Activated effector memory CD4-positive, alpha-beta T cell treated with anti-CD3 and anti-CD28 coated beads, Interleukin-2, amount 50 U/mL, for 16 hours (primary cell): ENCODE measurements around the gene SMYD1.

Experiments used
- DNase-seq: peaks from one replicate; pipeline ENCODE4 v3.0.0-alpha.2; 2020

Gene SMYD1

DNA sequence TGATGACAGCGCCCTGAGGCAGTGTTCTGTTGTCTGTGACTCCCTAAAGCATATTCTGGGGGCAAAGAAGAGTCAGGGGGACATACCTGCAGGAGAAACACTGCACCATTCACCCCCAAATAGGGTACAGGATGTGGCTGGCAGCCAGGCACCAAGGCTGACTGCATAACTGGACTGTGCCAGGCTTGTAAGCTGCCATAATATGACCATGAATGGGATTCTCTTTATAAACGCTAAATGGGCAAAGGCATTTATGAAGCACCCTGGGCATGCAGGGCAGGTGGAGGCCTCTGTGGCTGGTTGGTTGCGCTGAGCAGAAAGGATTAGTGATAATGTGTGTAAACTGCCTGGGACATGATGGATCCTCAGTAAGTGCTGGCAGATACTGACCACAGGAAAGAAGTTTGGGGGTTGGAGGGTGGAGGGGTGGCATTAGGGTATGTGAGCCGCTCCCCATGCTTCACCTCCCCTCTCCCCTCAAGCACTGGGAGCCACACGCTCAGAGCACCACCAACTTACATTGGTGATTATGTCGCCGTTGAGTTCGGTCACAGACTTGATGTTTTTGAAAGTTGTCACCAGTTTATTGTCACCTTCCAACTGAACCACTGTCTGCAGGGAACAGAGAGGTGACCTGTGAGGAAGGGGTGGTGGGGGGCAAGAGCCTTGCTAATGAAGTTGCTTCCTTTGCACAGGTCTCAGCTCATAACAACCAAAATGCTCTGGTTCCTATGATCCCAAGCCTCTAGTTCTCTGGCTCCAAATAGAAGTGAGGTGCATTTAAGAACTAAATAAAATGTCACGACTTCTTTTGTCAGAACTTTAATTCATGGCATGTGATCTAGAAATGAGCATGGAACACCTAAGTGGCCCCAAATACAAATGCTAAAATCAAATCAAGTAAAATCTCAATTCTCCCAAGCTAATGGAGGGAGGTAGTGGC lies 56.6 kb downstream of the SMYD1 start:
- DNase-seq: no peak

DNA sequence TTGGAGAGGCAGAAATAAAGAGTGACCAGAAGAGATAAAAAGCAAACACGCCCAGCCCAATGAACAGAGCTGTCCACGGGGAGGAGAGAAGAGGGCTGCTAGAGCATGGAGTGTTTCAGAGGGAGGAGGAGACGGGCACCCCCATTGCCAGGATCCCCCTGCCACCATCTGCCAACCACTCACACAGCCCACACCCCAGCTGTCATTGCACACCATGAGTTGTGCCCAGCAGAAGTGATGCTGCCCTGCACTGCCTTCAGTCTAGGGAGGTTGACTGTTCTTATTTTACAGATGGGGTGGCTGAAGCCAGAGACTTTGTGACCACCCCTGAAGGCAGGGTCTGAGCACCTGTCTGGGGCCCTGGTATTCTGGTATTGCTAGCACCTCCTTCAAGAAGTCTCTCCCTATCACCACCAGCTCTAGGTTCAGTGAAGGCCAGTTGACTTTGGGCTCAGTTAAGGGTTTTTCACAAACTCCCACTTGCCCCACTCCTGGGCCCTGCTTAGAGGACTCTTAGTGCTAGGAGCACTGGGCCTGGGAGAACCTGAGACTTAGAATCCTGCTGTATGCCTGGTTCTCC lies 57.8 kb downstream of the SMYD1 start:
- DNase-seq: no peak

DNA sequence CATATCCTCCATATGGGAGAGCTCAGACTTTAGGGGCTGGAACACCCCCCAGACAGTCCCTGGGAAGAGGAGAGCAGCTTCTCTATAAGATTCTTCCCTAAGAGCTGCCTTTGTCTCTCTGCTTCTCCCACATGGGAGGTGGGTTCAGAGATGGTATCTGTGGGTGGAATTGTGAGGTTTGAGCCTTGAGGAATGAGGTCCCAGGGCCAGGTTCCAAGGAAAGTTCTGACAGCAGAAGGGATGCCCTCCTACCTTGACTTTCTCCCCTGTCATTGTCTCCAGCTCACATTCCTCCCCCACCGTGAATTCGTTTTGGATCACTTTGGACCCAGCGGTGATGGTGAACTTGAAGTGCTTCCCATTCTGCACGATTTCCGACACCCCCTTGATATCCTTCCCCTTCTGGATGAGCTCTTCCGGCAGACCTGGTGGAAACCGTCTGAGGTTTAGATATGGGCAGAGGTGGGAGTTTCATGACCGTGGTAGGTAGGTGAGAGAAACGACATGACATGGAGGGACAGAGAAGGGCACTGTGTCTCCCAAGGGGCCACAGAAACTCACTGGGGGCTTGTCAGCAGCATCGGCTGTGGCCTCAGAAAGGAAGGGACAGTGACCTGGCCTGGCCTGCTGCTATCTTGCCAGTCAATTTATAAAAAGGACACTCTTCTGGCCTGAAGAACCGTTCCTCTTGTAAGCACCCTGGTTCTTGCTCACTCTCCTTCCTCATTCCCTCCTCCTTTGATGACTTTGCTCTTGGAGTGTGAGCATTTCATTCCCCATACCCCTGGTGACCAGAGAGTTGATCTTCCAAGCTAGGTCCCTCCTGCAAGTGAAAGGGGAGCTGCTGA lies 58.5 kb downstream of the SMYD1 start:
- DNase-seq: no peak

DNA sequence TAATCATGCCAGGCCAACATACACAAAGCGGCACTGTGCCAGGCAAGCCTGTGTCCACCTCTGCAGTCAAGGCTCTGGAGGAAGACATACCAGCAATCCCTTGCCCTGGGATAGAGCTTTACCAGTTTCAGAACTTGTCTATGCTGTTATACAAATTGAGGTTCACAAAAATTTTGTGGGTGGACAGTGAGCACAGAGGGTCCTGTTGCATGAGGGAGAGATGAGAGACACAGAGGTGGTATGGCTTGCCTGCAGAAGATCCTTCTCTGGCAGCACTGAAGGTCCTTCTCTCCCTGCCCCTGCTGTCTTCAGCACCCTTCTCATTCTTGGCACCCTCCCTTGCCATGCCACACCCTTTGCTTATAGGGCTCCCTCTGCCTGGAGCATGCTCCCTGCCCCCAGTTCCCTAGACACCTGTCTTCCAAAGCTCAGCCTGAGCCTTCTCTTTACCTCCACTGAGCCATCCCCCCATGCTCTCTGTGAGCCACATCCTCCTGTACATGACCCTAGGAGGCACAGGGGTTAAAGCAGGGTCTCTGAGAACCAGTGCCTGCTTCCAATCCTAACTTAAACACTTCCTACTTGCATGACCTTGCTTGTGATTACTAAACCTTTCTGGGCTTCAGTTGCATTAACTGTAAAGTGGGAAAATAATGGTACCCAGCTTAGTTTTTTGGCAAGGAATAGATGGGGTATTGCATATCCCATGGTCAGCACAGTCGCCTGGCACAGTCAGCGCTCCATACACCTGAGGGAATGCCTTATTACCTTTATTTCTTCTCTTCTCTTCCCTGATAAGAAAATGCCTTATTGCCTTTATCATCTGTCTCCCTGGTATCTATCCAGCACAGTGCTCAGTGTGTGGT lies 59.4 kb downstream of the SMYD1 start:
- no peak for DNase-seq

- no peak for DNase-seq
Measured at GRCh38 chr2:88127638-88127887, 59.9 kb downstream of the SMYD1 start.

DNA sequence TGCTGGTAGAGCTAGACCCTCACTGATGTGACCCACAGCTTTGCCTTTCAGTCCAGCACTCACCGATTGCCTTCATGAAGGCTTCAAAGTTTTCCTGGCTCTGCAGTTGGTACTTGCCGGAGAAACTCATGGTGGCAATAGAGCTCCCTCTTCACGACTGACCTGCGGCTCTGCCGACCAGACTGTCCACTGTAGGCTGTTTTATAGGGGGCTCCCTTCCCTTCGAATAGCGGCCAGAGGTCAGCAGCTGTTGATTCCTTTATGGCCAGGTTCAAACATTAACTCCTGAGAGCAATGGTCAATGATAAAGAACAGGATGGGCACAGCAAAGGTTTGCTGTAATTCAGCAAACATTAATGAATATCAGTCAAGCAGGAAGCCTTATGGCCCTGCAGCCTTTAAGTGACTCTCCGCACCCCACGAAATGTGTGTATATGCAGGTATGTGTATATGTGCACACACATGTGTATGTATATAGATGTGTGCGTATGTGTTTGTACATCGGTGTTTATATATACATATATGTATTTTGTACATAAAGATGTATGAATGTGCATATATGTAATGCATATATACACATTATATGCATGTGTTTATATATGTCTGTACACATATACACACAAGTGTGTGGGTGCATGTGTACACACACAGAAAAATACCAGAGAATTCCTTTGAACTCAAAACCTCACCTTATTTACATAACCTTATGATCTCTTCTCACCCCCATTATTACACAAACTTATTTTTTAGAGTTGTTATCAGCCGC lies 60.4 kb downstream of the SMYD1 start, which contains the start of gene FABP1:
FABP1 (minus strand) TSS at position 175 of the 766 bp plus-strand sequence; CDS start at position 130, 45 bp downstream.
- no peak for DNase-seq

- no peak for DNase-seq
Measured at GRCh38 chr2:88128654-88129312, 61.2 kb downstream of the SMYD1 start.

- DNase-seq: no peak
Measured at GRCh38 chr2:88129313-88129959, 61.8 kb downstream of the SMYD1 start.

- no peak for DNase-seq
Measured at GRCh38 chr2:88131201-88131998, 63.8 kb downstream of the SMYD1 start.

- no peak for DNase-seq
Measured at GRCh38 chr2:88131999-88132368, 64.4 kb downstream of the SMYD1 start.

- no peak for DNase-seq
Measured at GRCh38 chr2:88133875-88134274, 66.2 kb downstream of the SMYD1 start.

DNA sequence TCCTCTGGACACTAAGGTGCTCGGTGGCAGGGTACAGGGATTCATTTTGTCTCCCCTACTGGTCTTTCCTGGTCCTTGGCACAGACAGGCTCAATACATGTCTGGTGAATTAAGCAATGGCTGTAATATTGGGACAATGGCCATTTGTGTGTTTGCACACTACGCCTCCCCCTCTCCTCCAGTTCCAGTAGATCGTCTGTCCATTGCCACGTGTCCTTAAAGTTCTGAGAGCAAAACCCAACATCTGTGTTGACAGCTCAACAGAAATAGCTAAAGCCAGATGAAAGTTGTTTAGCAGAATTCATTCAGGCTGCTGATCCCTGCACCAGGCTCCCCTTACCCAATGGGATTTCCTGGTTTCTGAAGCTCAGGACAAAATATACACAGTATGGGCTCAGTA lies 69.2 kb downstream of the SMYD1 start:
- no peak for DNase-seq

- DNase-seq: no peak
Measured at GRCh38 chr2:88137833-88138232, 70.2 kb downstream of the SMYD1 start.

- DNase-seq: no peak
Measured at GRCh38 chr2:88139203-88139702, 71.6 kb downstream of the SMYD1 start.

- no peak for DNase-seq
Measured at GRCh38 chr2:88139804-88140203, 72.2 kb downstream of the SMYD1 start.

DNA sequence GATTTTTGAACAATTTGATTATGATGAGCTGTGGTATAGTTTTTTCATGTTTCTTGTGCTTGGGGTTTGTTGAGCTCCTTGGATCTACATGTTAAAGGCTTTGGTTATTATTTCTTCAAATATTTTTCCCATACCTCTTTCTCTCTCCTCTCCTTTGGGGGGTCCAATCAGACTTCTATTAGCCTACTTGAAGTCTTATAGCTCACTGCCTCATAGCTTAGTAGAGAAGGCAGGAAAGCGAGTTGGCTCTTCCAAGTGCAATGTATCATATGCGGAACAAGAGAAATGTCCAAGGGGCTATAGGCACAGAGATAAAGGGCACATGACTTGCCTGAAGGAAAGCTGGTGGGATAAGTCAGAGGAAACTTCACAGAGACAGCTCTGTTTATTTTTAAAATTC lies 74.3 kb downstream of the SMYD1 start:
- no peak for DNase-seq

DNA sequence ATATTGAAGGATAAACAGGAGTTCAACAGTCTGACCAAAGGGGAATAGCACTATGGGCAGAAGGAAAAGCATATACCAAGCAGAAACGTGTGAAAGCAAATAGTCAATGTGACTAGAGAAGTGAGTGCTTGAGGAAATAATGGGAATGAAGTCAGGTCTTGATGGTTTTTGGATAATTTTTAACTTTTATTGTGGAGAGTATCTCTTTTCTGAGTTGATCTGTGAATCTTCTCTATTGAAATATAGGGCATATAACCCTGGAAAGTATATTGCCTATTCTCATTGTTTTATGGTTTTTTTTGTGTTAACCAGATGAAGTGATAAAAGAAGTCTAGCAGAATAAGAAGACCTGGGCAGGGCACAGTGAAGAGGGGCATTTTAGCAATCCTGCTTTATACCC lies 76.6 kb downstream of the SMYD1 start:
- DNase-seq: no peak

DNA sequence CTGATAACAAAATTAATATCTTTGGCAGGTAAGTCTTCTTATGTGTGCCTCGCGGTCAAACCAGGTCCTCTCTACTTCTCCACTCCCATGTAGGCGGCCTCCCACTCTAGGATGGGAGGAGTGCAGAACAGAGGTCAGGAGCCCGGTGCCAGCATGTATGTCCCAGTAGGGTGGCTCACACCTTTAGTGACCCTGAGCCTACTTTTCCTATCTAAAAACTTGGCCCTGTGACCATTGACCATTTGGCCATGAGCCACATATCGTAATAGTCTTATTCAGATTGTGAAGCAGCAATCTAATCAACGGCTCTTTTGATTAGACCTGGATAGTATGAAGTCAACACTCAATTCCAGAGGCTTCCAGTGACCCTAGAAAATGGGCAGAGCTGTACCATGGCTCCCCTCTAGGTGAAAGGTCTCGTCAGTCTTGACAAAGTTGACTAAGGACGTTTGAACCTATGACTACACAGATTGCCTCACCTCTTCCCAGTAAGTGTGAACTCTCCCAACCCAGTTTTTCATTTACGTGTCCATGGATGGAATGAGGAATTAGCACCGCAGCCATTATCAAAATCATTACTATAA lies 77.4 kb downstream of the SMYD1 start:
- DNase-seq: no peak

DNA sequence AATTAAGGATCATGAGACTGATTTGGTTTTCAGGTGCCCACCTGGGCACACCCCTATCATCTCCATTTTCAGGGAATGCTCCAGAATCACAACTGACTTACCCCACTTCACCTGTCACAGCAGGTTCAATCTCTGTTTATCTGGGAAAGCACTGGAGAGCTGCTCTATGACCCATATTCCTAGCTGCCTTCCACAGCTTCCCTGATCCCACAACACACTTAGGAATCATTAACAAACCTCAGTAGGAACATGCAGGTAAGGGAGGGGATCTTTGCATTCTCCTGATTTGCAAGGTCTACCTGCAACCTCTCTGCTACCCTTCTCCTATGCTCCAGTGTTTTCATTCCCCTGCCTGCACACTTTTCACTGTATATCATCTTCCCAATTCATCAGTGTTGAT lies 79.0 kb downstream of the SMYD1 start:
- no peak for DNase-seq
